HG03354 (cell line): ENCODE measurements around the gene APELA.
"Not testable (repeated sequence)": the region's sequence is repeated elsewhere in the genome, so short reads cannot be mapped to it uniquely, and the experiment has no call there.

Experiments used
- ATAC-seq: cut with Tn5 transposase; IDR thresholded peaks from one replicate; pipeline ENCODE4 v1.9.1; 2021; ENCODE audit warnings: mild to moderate bottlenecking; ENCODE audit not compliant: unreplicated experiment, poor library complexity, severe bottlenecking

The APELA gene

DNA sequence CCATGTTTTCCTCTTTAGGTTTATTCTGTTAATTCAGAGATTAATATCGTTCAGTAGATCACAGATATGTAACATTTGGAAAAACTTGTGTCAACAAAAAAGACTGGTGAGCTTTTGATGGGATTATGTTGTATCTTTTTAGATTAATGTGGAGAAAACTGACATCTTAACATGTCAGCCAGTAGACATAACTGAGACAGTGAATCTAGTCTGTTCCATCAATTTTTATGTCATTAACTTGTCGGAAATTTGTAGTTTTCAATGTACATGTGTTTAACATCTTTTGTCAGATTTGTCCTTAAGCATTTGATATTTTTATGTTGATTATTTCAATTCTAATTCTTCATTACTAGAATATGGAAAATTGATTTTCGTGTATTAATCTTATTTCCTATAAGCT lies 42.0 kb downstream of the APELA start:
- no peak for ATAC-seq

DNA sequence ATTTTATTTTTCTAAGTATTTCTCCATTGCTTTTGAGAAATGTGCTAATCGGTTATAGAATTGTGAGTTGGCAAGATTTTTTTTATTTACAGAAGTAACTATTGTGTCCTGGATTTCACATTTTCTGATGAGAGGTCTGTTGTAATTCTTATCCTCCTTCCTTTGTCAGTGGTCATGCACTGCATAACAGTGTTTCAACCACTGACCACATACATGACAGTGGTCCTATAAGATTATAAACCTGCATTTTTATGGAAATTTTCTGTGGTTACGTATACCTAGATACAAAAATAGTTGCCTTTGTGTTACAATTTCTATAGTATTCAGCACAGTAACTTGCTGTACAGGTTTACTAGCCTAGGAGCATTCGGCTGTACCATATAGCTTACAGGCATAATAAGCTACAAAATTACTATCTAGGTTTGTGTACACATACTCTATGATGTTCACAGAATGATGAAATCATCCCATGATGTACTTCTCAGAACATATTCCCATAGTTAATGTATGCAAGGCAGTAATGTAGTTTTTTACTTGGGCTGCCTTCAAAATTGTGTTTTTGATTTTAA lies 47.8 kb downstream of the APELA start:
- ATAC-seq: peak; percentile 70

DNA sequence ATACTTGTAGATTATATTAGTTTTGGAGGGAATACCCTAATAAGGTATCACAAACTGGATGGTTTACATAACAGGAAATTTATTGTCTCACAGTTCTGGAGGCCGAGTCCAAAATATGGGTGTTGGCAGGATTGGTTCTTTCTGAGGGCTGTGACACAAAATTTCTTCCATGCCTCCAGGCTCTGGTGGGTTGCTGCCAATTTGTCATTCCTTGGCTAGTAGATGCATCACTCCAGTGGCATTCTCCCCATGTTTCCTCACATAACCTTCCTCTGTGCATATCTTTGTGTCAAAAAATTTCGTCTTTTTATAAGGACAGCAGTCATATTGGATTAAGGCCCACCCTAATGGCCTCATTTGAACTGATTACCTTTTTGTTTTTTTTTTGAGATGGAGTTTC lies 49.3 kb downstream of the APELA start:
- ATAC-seq: no peak

DNA sequence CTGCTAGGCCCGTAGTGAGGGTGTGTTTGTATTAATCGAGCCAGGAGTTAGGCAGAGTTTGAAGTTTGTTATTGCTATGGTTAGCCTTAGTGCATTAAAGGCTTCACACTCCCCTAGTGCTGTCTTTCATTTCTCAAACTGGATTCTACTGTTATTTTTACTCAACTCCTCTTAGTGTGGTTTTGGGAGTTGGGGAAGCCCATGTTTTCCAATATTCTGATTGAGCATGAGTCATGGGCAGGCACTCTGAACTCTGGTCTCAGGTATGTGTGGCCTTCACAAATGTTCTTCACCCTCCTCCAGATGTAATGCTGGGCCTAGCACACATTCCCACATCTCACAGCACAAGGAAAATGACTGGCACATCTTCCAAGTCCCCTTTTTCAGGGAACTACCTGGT lies 50.1 kb downstream of the APELA start:
- not testable (repeated sequence) for ATAC-seq

DNA sequence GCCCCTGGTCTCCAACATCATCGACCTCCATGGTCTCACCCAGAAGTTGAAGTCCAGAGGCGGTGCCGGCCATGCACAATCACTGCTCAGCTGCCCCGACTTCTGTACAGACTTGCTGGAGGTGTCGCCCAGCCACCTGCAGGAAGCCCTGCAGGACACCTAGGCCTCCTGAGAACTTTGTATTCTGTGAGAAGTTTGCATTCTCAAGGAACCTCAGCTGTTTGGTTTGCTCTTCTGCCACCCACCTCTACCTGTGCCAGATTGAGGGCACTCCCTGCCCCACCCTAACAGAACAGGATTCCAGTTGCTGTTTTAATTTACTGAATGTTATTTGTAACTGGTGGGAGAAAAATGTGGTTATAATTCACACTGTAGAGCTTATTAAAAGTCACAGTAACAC lies 53.7 kb downstream of the APELA start:
- ATAC-seq: no peak

DNA sequence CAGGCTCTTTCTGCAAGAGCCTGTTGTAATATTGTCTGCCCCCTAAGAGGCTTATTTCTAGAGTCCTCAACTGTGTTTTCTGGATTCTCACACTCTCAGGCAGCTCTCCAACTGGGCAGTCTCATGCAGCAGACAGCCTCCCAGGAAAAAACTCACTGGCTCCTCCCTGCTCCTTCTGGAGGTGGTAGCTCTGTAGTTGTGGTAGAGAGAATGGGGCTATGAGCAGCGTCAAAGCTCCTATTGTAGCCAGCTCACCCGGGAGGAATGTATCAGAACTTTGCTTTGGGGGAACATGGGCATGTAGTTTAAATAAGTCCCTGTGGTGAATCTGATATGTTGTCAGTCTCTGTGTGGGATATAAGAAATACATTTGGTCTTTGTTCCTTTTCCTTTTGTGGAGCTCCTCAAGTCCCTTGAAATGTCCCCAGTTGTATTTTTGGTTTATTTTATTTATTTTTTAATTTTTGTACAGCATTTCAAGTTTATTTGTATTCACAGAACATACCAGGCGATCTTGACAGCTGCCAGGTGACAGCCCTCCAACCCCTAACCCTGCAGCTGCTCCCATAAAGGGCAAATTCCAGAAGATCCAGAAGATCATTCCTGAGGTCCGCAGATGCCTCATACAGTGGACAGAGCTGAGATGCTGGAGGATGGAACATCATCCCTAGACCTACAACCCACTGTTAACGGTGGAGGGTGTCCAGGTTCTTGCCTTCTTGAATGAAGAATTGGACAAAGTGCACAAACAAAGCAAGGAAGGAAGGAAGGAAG lies 54.8 kb downstream of the APELA start:
- no peak for ATAC-seq

DNA sequence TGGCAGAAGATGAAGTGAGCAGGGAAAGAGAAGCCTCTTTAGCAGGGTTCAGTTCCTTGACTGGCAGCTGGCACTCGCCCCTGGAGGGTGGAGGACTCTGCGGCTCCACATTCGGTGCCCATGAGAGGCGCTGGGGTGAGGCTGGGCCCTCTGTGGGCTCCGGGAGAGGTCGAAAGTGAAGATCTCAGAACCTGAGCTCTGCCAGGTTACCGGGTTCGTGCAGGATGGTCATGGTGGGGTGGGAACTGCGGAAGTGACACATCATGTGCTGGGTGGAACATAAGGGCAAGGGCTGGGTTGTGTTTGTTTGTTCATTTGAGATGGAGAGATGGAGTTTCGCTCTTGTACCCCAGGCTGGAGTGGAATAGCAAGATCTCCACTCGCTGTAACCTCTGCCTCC lies 56.3 kb downstream of the APELA start:
- no peak for ATAC-seq

DNA sequence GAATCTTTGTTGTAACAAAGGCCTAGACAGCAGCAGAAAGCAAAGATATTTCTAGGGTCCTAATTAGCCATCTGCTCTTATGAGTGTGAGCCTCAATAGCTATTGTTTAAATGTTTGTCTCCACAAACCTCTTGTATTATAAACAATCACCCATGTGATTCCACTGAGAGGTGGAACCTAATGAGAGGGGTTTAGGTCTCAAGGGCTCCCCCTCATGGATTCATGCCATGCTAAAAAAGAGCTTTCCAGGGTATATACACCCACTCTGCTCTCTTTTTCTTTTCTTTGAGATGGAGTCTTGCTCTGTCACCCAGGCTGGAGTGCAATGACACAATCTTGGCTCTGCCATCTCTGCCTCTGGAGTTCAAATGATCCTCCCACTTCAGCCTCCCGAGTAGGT lies 58.4 kb downstream of the APELA start:
- peak; percentile 77 for ATAC-seq

DNA sequence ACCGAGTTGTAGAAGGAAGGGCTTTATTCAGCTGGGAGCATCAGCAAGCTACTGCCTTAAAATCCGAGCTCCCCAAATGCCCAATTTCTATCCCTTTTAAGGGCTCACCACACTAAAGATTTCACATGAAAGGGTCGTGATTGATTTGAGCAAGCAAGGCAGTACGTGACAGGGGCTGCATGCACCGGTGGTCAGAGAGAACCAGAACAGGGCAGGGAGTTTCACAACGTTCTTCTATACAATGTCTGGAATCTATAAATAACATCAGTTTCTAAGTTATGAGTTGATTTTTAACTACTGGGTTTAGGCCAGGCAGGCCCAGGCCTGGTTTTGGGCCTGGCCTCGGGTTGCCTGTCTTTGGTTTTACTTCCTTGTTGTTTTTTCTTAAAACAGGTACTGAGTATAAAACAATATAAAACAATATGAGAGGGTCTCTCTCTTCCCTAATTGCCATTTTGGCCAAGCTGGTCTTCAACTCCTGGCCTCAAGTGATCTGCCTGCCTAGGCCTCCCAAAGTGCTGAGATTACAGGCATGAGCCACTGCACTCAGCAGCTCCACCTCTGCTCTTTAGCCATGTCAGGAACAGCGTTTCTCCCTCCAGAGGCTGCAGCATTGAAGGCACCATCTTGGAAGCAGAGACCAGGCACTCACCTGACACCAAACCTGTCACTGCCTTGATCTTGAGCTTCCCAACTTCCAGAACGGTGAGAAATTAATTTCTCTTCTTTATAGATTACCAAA lies 59.1 kb downstream of the APELA start:
- peak; percentile 69 for ATAC-seq

DNA sequence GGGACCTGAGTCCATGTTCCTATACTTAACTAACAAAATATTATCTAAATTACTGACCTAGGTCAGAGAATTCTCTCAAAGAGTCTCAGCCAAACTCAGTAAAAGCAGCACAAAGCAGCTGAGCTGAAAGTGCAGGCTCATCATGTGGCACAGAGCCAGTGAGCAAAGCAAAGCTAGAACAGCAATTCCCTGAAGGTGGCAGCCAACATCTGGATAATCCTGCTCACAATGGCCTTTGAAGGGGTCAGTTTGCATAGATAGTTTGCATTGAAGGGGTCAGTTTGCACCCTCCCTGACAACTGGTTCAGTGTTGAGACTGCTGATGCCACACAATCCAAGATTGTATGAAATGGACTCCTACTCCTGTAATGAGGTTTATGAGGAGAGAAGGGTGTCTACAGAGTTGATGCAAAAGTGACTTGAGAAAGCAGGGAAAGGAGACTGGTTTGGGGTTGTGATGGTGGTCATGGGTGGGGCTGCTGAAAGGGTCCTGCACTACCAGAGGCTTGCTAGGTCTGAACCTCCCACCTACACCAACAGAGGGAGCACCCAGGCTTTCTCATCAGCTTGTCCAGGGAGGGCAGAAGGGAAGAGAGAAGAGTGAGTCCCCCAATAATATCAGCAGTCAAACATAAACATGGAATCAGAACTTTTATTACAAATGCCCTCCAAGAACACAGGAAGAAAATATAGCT lies 60.7 kb downstream of the APELA start:
- peak; percentile 59 for ATAC-seq

DNA sequence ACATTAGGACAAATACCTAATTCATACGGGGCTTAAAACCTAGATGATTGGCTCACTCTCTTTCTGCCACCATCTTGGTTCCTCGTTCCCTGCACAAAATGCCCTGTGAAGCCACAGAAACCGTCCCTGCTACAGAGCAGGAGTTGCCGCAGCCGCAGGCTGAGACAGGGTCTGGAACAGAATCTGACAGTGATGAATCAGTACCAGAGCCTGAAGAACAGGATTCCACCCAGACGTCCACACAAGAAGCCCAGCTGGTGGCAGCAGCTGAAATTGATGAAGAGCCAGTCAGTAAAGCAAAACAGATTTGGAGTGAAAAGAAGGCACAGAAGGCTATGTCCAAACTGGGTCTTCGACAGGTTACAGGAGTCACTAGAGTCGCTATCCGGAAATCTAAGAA lies 66.2 kb downstream of the APELA start:
- no peak for ATAC-seq

DNA sequence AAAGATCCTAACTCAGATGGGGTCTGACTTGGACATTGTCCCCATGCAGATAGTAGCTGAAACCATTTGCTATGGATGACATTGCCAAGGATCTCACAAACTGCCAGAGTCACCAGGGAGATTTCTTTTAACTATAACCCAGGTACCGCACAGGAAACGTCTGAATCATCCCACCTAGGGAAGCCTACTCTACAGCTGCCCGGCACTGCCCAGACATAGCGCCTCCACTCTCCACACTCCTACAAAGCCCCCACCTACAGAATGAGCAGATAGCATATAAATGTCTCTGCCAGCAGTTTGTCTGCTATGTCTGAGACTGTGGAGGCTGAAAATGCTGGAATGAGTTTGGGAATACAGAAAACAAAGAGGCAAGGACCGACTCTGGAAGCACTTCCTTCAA lies 68.2 kb downstream of the APELA start:
- ATAC-seq: no peak

DNA sequence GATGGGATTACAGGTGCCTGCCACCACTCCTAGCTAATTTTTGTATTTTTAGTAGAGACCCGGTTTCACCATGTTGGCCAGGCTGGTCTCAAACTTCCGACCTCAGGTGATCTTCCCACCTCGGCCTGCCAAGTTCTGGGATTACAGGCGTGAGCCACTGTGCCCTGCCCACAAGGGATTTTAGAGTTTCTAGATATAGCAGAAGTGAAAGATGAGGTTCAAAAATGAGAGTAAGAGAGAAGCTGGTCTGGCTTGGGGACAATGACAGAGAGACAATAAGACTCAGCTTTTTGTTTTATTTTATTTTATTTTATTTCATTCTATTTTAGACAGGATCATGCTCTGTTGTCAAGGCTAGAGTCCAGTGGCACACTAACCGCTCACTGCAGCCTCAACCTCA lies 69.8 kb downstream of the APELA start:
- no peak for ATAC-seq
